NCI-H82 treated with DMSO at 0.1 percent for 48 hours (cell line): ENCODE measurements around the gene LRCH3.

Experiments
- DNase-seq: peaks from one replicate; lab custom pipeline; 2025; ENCODE audit not compliant: unreplicated experiment; lab: John Stamatoyannopoulos, UW

Gene LRCH3

DNA sequence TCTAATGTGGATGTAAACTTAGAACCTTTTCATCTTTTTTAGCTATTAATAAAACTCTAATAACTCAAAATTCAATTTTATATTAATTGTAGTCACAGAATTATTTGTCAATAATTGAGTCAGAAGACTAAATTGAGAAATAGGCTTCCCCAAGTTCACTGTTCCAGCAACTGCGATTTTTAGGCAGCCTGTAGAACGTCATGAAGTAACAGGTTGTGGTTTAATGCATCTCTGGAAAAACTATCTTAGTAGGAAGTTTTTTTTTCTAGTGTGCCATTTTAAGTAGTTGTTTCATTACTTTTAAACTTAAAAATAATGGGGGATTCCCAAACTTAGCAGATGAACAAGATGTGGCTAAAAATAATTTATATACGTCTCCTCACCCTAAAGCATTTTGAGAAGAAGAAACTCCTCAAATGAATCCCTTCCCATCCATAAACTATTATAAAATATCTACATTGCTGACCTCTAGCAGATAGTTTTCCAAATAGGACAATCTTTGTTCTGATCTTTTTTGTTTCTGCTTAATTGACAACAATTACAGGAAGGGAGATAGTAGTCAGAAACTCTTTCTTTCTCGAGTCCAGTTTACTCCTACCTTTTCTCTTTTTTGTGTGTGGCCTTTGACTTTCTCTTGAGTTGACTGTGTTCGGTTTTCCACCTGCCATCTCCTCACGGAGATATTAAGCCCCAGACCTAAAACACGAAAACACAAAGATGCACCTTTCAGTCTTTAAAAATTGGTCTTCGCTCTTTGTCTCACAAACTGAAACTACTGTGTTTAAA, 43.1 kb downstream of the LRCH3 start:
- no peak for DNase-seq

DNA sequence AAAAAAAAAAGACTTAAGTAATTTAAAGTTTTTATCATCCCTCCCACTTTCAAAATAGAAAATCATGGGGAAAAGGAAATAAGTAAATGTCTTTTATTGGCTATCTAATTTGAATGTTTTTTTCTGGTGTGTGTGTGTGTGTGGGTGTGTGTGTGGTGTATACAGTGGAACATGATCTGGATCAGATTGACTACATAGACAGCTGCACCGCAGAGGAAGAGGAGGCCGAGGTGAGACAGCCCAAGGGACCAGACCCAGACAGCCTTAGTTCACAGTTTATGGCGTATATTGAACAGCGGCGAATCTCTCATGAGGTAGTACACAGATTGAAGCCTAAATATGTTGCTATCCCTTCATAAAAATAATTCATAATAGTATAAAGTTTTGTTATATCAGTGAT, 44.5 kb downstream of the LRCH3 start:
- DNase-seq: no peak

DNA sequence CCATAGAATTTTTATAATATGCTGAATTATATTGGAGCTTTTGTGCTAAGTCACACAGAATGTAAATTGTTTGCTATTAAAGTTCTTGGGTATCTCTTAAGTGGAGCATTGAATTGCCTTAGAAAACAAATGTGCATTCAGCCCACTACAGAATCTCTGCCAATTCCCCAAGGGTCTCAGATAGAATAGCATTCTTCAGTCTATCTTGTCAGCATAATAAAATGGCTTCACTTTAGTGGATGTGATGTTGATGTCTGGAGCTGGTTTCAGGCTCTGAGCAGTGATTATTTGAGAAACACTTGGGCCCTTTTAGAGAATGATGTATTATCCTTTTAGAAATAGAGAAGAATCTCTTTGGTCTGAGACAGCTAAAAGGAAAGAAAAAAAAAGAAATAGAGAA, 45.2 kb downstream of the LRCH3 start:
- DNase-seq: no peak

DNA sequence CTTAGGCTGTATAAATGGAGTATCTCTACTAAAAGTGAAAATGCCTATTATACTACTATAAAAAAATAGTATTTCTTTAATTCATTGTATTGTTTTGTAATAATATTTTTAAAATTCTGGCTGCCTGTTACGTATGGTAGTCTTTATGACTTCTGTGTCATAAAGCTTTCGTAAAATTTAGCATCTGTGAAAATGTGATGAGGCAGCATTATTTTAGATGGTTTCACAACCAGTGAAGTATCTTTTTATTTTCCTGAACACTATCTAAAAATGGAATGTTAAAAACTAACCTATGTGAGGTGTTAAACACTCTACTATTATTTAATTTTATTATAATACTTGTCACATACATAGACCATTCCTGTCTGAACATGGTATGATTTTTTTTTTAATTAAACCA, 46.2 kb downstream of the LRCH3 start:
- DNase-seq: no peak

DNA sequence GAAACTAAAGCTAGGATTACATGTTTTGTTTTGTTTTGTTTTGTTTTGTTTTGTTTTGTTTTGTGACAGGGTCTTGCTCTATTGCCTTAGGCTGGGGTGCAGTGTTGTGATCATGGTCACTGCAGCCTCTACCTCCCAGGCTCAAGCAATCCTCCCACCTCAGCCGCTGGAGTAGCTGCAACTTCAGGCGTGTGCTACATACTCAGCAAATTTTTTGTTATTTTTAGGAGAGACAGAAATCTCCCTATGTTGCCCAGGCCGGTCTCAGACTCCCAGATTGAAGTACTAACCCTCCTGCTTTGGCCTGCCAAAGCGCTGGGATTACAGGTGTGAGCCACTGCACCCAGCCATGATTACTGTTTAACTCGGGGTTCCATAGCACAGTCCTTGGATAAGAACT, 50.7 kb downstream of the LRCH3 start:
- DNase-seq: no peak

DNA sequence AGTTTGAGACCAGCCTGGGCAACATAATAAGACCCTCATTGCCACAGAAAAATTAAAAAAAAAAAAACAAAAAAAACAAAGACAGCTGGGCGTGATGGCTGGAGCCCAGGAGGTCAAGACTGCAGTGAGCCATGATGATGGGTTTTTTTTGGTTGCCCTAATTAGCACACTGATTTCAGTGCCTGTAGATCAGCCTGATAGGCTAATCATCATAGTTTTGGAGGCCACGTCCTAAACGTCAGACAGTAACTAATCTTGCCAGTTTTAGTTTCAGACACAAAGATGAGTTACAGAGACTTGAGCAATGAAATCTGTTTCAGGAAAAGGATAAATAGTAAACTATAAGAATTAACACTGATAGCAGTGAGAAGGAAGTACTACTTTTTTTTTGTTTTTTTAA, 55.4 kb downstream of the LRCH3 start:
- no peak for DNase-seq

DNA sequence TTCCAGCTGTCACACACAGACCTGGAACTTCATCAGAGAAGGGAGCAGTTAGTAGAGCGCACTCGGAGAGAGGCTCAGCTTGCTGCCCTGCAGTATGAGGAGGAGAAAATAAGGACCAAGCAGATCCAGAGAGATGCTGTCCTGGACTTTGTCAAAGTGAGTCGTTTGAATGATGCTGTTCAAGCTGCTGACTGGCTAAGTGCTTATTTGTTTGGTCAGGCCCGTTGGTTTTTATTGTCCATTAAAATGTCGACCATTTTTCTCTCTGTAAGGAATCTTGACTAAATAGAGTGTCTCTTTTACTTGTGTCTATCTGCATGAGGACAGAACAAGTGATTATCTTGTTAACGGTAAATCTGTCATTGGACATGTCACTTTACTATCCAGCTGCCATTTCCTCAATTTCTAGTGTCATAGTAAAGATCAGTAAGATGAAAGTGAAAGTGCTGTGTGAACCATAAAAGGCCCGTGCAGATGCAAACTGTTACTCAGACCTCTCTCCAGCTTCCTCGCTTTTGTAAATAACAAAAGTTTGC, 56.9 kb downstream of the LRCH3 start:
- DNase-seq: no peak

DNA sequence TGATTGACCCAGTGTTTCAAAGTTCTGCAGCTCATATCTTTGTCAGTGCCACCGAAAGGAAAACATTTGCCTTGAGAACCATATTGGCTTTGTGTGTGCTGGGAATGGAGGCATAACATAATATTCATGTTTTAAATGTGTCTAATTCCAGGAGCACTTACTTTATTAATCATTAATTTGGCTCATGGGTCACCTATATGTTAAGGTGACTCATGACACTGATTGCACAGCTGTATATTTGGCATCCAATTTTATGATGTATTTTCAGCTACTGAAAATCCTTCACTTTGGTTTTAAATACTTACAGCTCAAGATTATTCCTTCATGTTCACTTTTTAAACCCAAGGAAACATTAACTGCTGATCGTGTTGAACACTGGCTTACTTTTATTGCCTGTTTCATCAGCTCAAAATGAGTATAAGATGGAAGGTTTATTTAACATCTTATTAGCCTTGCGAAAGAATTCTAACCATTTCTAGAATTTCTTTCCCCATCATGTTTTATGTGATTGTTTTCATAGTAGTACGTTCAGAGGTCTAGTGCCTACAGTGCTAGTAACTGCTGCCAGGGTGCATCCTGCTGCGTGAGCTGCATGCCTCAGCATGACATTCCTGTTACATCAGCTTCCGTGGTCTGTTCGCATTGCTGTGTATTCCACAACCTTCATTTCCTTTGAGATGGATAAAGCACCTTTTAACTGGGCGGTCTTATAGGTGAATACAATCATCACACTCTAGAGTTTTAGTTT, 63.7 kb downstream of the LRCH3 start:
- no peak for DNase-seq

DNA sequence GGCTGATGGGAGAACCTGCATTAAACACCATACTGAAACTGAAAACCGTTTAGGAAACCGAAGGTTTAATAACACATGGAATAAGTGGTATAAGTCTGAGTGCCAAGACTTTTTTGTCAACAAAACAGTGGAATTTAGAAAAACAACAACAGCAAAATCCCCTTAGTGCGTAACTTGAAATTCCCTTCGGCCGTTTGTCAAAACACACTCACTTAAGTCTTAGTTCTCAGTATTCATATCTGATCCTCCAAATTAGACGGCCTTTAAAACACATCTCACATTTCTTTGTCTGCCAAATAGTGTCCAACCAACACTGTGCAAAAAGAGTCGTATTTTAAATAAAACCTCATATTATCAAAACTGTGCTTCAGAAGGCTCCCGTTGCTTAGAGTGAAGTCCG, 64.5 kb downstream of the LRCH3 start:
- DNase-seq: no peak

DNA sequence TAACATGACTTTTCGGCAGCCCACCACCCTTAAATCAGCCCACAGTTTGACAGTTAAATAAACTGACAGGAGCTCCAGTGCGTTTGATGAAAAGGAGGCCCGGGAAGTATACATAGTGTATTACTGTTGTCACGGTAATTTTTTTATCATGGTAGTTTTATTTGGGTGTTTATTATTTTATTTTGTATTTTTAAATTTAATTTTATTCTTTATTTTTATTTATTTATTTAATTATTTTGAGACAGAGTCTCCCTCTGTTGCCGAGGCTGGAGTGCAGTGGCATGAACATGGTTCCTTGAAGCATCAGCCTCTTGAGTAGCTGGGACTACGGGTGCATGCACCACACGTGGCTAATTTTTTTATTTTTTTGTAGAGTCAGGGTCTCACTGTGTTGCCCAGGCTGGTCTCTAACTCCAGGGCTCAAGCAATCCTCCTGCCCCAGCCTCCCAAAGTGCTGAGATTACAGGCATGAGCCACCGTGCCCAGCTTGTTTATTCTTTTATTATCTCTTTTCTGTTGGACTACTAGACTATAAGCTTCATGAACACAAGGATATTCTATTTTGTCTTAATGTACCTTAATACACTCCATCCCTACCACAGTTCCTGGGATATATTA, 65.3 kb downstream of the LRCH3 start:
- no peak for DNase-seq

DNA sequence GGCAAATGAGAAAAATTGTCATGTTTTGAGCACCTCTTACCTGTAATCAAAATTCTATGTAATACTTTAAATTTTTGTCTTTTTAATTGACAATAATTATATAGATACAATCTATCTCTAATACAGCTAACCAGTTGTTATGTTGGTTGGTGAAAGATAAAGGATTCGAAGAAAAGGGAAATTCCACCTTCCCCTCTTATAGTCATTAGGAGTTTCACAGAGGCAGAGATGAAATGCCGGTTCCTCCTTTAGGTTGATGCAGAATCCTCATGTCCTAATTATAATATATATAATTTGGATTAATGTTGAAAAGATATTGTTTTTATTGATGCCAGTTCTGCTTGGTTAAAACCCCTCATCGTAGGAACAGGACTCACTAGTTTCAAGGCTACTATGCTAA, 67.1 kb downstream of the LRCH3 start:
- no peak for DNase-seq

DNA sequence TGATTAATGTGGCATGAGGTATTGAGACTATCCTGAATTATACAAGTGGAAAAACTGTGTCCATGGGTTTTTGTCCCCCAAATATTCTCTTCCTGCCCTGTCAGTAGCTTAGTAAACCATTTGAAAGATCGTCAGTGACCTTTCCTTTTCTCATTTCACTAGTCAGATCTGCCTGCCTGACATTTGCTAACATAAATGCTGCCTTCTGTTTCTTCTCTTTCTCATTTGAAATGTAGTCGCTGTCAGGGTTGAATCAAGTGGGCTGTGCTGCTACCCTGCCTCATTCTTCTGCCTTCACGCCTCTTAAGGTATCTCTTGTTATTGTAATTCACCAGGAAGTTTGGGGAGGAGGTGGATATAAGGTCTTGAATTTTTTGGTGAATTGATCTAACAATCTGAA, 67.5 kb downstream of the LRCH3 start:
- DNase-seq: no peak

DNA sequence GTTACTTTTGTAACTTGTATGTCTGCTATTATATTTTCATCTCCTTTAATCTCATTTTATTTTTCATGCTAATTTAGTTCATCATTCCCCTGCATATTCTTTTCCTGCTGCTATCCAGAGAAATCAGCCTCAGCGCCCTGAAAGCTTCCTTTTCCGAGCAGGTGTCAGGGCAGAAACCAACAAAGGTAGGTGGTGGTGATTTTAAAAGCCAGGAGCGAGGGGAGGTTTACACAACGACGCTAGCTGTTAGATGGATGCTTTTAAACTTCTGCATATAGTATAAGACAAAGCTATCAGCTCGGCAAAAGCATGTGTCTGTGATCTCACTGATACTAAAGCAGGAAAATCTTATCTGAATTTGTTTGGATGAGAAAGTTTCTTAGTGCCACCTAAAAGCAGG, 75.0 kb downstream of the LRCH3 start:
- no peak for DNase-seq

DNA sequence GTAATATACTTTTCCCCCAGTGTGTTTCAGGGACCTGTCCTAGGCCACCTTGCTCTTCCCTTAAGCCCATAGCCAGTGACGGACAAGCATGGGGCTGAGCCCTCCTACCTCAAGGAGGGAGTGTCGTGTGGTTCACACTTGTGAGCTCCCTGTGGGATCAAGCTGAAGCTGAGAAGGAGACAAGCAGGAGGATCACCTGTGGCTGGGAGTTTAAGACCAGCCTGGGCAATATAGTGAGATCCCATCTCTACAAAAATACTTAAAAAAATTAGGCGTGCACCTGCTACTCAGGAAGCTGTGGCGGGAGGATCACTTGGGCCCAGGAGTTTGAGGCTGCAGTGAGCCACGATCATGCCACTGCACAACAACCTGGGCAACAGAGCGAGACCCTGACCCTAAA, 82.3 kb downstream of the LRCH3 start:
- no peak for DNase-seq

DNA sequence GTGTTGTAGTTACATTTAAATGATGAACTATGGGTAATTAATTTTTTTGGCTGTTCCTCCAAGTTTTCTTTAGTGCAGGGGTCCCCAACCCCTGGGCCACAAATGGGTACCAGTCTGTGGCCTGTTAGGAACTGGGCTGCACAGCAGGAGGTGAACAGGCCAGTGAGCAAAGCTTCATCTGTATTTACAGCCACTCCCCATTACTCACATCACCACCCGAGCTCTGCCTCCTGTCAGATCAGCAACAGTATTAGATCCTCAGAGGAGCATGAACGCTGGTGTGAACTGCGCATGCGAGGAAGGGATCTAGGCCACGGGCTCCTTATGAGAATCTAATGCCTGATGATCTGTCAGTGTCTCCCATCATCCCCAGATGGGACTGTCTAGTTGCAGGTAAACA, 83.0 kb downstream of the LRCH3 start:
- no peak for DNase-seq

DNA sequence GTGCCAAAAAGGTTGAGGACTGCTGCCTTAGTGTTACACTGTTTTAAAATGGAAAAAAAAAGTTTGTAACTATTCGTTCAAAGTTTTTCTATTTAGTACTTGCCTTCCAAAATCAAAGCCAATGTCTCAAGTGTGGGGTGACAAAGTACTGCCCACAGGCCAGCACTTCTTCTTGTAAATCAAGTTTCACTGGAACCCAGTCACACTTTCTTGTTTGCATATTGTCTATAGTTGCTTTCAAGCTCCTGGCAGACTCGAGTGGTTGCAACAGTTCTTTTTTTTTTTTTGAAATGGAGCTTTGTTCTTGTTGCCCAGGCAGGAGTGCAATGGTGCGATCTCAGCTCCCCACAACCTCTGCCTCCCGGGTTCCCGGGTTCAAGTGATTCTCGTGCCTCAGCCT, 83.6 kb downstream of the LRCH3 start:
- no peak for DNase-seq

DNA sequence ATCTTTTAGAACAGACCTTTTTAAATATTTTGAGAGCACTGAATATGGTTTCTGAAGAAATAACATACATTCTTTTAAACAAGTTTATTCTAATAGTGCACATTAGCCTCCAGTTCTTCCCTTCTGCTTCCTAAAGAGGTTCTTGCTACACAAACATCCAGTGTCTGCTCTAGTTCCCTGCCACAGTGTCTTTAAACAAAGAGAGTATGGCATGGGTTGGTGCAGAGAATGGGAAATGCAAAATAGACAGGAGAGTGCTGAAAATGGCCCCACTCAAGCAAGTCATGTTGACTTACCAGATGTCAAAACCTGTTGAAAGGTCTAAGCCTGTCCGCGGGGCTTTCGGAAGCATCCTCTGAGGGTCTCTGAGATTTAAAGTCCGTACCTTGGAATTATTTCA, 86.8 kb downstream of the LRCH3 start:
- DNase-seq: no peak

DNA sequence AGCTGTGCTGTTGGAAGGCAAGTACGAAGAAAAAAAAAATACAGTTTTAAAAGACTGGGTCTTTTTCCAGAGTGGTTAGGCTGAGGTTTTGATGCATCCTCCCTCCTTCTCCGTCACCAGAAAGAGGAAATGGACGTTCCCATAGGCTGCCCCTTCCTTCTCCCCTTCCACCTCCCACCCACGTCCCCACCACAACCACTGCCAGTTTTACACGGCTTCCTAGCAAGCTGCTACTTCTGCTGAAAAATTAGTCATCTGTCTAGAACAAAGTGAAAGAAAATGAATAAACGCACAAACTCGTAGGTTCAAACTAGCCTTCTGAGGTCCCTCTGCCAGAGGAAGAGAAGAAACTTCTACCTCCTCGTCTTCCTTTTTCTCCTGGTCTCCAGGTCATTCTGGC, 87.4 kb downstream of the LRCH3 start:
- no peak for DNase-seq

DNA sequence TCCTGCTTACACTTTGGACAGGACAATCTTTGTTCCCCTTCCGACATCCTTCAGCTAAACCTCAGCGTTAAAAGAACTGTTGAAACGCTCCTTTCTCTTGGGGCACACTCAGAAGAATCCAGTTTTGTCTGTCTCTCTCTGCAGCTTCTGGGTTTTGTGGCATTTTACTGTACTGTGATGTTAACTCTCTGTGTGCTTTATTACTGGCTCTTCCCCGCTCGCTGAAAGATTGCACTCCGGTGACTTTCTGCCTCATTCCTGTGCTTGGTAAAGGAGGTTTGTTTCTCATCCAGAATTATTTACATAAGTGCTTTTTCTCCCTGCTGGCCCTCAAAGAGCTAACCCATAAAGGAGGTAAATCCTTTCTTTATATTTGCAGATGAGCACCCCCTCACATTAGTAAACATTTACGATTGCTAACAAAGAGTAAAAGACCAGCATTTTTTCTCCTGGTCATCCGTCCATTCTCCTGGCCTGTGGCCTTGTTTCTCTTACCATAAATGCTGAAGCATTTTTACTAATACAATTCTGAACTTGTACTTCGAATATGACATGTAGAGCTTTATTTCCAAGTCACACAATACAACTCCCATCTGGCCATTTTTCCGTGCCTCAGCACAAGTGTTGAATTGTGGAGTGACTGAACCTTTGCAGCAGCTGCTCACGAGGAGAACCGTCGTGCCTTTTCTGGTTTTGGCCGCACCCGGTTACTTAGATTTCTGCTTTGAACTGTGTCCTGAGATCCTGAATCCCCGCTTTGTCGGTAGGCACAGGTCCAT, 89.6 kb downstream of the LRCH3 start:
- no peak for DNase-seq

DNA sequence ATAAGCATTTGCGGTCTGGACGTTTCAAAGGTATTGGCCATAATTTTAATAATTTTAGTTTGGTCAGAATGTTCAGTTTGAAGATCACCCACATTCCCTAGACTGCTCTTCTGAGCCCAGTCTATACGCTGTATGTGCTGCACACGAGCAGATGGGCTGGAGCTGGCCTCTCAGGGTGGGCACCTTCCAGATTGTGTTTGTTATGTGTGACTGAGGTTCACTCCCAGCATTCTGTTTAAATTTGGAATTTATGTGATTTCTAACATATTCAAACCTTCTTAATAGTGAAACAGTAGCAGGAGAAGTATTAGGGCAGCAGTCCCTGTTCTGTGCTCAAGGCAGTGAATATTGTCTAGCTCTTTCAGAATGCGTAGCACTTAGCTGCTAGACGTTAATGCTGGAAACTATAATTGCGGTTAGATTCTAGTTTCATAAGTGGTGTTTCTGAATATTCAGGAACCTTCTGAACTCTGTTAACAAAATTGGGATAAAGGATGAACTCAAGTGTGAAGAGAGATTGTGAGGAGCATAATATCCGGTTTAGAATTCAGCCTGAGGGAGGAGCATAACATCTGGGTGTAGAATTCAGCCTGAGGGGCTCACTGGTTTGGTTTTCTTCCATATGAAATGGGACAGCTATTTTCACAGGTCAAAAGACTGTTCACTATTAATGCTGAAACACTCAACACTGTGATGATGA, 90.4 kb downstream of the LRCH3 start:
- no peak for DNase-seq

DNA sequence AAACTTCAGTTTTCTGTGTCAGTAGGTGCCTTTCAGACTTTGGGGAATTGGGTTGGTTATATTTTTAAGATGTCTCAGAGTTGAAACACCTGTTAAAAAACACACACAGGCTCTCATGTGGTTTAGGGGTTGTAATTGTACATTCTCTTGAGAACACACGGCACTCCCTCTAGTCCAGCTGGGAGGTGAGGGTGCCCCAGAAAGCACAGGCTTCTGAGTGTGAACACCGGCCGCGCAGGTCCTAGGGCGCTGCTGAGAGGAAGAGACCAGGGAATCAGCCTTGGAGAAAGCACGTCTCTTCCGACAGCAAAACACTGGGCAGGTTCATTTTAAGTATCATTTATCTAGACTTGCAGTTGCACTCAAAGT, 90.9 kb downstream of the LRCH3 start:
- no peak for DNase-seq
